Neuron (in vitro differentiated cells): ENCODE measurements around the gene ESAM.

Experiments used
- H2AFZ ChIP-seq: one replicate; pipeline ENCODE4 v1.6.1; 2013; ENCODE audit warnings: low read depth, mild to moderate bottlenecking, inconsistent platforms, low read length, moderate library complexity
- H3K27me3 ChIP-seq: one replicate; pipeline ENCODE4 v1.6.1; 2013; ENCODE audit warnings: low read length; ENCODE audit not compliant: insufficient read depth
- H3K36me3 ChIP-seq: one replicate; pipeline ENCODE4 v1.6.1; 2013; ENCODE audit warnings: low read length; ENCODE audit not compliant: insufficient read depth
- H3K4me1 ChIP-seq: one replicate; pipeline ENCODE4 v1.6.1; 2013; ENCODE audit warnings: low read length; ENCODE audit not compliant: insufficient read depth
- H3K4me3 ChIP-seq: 2 replicates; pipeline ENCODE4 v1.5.1; 2013; ENCODE audit warnings: mild to moderate bottlenecking, low read length, moderate library complexity
- H3K9me3 ChIP-seq: one replicate; pipeline ENCODE4 v1.6.1; 2013; ENCODE audit warnings: low read length

The ESAM gene

DNA sequence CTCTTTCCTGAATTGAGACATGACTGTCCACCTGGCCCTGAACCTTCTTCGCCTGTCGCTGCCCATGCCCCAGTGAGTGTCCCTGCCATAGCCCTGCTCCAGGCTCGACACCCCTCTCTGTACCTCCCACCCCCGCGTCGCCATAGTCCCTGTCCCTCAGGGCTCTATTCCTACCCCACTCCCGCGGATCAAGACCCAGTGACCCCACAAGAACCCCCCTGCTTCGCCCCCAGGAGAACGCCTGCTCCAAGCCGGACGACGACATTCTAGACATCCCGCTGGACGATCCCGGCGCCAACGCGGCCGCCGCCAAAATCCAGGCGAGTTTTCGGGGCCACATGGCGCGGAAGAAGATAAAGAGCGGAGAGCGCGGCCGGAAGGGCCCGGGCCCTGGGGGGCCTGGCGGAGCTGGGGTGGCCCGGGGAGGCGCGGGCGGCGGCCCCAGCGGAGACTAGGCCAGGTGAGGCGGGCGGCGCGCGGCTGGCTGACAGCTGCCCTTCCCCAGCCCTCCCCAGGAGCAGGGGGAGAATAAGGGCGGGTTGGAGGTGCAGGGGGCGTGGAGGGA is 16.7 kb downstream of the ESAM start:
- Histone ChIP-seq H2AFZ (no peak overlapping the region), H3K4me3 (no peak overlapping the region), H3K27me3 (no peaks in the 10 kb centered on the region), H3K9me3 (peaks cover 5% of the 10 kb centered on the region), H3K36me3 (no peaks in the 10 kb centered on the region), H3K4me1 (peaks cover 4% of the 10 kb centered on the region)

- H3K4me1 ChIP-seq, result peaks cover 19% of the 10 kb centered on the region
- H3K36me3 ChIP-seq, result no peaks in the 10 kb centered on the region
- no peak overlapping the region for H3K4me3 ChIP-seq
- H3K9me3 ChIP-seq, result peaks cover 5% of the 10 kb centered on the region
- no peaks in the 10 kb centered on the region for H3K27me3 ChIP-seq
- no peak overlapping the region for H2AFZ ChIP-seq
Measured at GRCh38 chr11:124743050-124743449, 19.0 kb downstream of the ESAM start.

DNA sequence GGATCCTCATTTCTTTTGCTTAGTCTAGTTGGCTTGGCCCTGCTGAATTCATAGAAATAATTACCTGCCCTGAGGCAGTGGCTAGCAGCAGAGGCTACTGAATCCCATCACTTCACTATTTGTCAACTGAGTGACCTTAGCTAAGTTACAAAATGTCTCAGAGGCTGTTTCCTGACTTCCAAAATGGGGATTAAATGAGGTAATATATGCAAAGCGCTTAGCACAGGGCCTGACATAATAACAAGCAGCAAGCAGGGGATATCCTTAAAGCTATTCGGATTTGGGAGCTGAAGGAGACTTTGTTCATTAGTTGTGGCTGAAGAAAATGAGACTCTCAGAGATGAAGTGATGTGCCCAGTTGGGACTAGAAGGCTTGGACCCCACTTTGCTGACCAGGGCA is 19.5 kb downstream of the ESAM start:
- peaks cover 5% of the 10 kb centered on the region for H3K9me3 ChIP-seq
- no peaks in the 10 kb centered on the region for H3K27me3 ChIP-seq

DNA sequence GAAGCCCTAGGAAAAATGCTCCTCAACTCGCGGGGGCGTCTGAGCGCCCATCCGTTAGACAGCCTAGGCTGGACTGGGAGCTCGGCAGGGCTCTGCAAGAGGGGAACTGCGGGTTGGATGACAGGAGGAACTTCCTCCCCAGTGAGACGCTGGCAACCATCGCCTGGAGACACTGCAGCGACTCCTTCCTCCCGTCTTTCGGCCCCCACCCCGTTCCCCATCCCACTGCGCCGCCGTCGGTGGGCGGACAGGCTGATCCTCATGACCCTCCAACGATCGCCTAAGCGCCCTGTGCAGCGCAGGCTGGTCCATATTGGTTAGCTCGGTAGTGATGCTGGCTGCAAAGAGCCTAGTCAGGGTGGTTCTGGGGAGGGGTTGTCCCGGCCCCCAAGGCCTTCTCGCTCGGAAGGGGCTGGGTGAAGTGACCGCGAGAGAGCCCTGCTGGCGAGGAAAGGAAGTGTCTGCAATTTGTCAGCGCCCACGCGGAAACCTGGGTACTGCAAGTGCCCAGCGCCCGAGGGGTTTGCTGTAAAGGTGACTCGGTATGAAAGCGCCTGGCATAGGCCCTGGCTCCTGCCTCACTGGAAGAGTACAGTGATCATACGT is 21.7 kb downstream of the ESAM start:
- Histone ChIP-seq H3K4me1 (peaks cover 26% of the 10 kb centered on the region), H3K27me3 (no peaks in the 10 kb centered on the region), H2AFZ (peak overlapping the region; percentile 77), H3K4me3 (peak overlapping the region; percentile 65), H3K9me3 (peaks cover 3% of the 10 kb centered on the region), H3K36me3 (no peaks in the 10 kb centered on the region)

More for the DNA sequence above, 19.5 kb downstream of the ESAM start:
- Histone ChIP-seq H3K4me1 (peaks cover 24% of the 10 kb centered on the region), H3K36me3 (no peaks in the 10 kb centered on the region), H3K4me3 (no peak overlapping the region), H2AFZ (no peak overlapping the region)

DNA sequence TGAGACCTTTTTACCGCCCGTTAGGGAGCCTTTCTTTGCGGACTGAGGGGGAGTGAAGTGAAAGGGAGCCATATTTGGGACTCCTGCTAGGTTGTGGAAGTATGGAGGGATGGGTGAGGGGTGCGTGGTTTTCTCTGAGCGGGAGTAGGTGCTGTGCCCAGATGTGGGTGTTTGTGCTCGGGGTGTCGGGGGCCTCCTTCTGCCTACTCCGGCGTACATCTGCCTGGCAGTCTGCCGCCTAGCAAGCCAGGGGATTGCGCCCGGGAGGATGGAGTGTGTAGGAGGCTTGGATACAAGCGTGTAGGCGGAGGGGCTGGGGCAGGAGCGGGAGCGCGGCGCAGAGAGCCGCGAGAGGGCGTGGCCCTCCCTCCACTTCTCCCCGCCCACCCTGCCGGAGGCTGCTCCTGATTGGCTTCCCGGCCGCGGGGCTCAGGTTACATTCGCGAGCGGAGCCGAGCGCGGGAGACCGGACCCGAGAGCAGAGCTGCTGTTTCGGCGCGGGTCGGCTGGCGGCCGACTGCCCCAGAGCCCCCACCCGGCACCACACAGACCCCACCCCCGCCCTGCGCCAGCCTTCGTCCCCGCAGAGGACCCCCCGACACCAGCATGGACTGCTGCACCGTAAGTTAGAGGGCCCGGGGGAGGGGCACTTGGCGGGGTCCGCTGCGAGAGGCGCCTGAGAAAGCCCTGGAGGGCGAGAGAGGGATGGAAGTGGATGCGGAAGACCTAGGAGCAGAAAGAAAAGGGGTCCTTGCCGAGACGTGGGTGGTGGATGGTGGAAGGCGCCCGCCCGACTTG is 22.4 kb downstream of the ESAM start, which contains the start of gene NRGN:
TSS of gene NRGN (plus strand) at position 464 of the 798 bp plus-strand sequence. CDS start at position 607, 143 bp downstream.
- no peaks in the 10 kb centered on the region for H3K9me3 ChIP-seq
- H2AFZ ChIP-seq, result peak within 1 kb of the TSS; percentile 77
- peak within 1 kb of the TSS; percentile 65 for H3K4me3 ChIP-seq
- H3K27me3 ChIP-seq, result peaks cover 5% of the 10 kb centered on the region
- peaks cover 26% of the 10 kb centered on the region for H3K4me1 ChIP-seq
- H3K36me3 ChIP-seq, result no peaks in the 10 kb centered on the region

DNA sequence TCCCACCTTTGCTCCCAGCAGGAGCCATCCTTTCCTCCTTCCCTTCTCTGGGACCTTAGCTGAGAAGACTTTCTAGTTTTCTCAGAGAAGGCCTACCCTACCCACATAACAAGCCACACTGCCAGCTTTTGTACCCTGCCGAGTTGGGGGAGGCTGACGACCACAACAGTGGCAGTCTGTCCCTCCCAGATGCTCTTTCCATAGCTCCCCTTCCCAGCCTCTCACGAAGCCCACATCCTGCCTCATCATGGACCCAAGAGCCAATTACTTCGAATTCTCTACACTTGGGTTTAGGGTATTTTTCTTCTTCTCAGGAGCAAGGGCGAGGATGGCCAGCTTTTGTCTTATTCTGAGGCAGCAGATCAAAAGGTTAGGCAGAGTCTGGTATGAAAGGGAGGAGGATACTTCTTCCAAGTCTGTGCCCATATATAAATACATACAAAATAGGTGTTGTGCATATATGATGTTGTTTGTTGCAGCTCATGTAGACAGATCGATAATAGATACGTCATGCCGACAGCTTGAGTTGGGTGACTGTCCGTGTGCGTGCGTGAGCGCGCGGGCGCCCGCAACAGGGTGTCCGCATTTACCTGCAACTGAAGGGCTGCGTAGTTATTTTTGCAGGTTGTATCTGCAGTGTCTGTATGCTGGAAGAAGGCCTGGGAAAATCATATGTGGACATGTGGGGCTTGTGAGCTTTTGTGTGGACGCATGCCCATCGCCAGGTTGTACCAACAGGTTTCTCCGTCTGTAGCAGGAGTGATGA is 23.2 kb downstream of the ESAM start:
- Histone ChIP-seq H3K9me3 (no peaks in the 10 kb centered on the region), H3K4me3 (peak overlapping the region; percentile 65), H3K4me1 (peaks cover 26% of the 10 kb centered on the region), H3K36me3 (no peaks in the 10 kb centered on the region), H2AFZ (peak overlapping the region; percentile 77), H3K27me3 (peaks cover 10% of the 10 kb centered on the region)

DNA sequence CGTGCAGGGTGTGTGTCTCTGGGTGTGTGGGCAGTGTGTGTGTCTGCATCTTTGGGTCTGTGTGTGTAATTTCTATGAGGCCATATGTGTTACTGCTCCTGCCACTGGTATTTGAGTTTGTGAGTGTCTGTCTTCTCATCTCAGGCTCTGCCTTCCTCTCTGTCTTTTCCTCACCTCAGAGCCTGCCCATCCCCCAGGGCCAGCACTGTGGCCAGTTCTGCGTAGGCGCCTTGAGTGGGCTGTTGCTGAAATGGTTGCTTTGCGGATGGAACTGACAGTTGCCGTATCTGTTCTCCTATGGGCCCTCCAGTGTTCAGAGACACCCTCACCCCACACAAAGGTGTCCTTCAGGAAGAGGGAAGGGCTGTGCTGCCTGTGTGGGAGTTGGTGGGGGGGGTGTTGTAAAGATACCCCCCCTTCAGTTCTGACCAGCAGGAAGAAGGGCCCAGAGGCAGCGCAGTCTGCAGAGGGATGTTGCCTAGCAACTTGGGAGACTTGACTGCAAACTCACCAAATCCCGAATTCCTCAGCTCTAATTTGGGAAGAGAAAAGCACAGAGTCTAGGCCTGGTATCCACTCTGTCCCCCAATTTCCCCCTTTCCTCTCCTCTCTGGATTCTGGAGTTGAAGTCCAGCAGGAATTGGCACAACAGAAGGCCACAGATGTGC is 24.3 kb downstream of the ESAM start:
- Histone ChIP-seq H2AFZ (peak overlapping the region; percentile 32), H3K4me3 (no peak overlapping the region), H3K36me3 (no peaks in the 10 kb centered on the region), H3K9me3 (no peaks in the 10 kb centered on the region), H3K4me1 (peaks cover 26% of the 10 kb centered on the region), H3K27me3 (peaks cover 12% of the 10 kb centered on the region)

GRCh38 chr11:124736736-124737135 is 25.4 kb downstream of the ESAM start:
- no peak overlapping the region for H3K4me3 ChIP-seq
- peaks cover 12% of the 10 kb centered on the region for H3K27me3 ChIP-seq
- H3K36me3 ChIP-seq, result no peaks in the 10 kb centered on the region
- no peaks in the 10 kb centered on the region for H3K9me3 ChIP-seq
- H3K4me1 ChIP-seq, result peaks cover 26% of the 10 kb centered on the region
- no peak overlapping the region for H2AFZ ChIP-seq

- no peak overlapping the region for H3K4me3 ChIP-seq
- H3K9me3 ChIP-seq, result no peaks in the 10 kb centered on the region
- H3K4me1 ChIP-seq, result peaks cover 8% of the 10 kb centered on the region
- no peaks in the 10 kb centered on the region for H3K36me3 ChIP-seq
- peaks cover 12% of the 10 kb centered on the region for H3K27me3 ChIP-seq
- no peak overlapping the region for H2AFZ ChIP-seq
Measured at GRCh38 chr11:124732230-124732629, 29.9 kb downstream of the ESAM start.

GRCh38 chr11:124729571-124729970 is 32.5 kb downstream of the ESAM start:
- Histone ChIP-seq H3K36me3 (no peaks in the 10 kb centered on the region), H3K4me3 (no peak overlapping the region), H3K9me3 (no peaks in the 10 kb centered on the region), H3K27me3 (peaks cover 6% of the 10 kb centered on the region), H2AFZ (no peak overlapping the region), H3K4me1 (peaks cover 24% of the 10 kb centered on the region)

DNA sequence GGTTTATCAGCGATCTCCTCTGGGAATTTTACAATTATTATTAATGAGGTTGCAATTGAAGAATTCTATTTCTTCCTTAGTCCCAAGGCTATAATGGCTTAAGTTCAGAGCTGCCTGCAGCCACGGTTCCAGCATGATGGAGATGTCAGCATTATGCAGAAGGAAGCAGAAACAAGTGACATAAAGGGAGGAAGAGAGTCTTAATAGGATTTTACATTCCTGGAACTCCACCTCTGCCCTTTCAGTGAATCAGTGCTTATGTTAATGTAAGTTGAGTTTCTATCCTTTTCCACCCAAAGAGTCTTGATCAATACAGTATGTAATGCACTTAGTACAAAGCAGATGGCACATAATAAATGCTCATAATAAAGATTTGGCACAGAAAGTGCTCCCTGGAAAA is 34.0 kb downstream of the ESAM start:
- no peaks in the 10 kb centered on the region for H3K36me3 ChIP-seq

DNA sequence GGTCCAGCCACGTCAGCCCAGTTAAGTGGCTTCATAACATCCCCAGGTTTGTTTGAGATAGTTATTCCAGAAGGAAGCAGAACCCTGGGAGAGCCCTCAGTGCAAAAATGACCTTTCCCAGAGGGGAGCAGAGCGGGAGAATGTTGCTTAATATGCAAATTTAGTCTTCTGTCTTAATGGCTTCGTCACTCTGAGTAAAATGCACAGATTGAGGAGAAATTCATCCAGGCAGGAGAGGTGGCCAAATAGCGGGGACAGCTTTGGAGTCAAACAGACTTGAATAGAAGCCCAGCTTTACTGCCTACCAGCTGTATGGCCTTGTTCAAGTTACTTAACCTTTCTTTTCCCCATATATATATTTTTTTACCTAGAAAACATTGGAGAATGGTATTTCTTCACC is 34.6 kb downstream of the ESAM start:
- Histone ChIP-seq H3K36me3 (no peaks in the 10 kb centered on the region), H3K9me3 (no peaks in the 10 kb centered on the region), H2AFZ (no peak overlapping the region), H3K4me1 (peaks cover 26% of the 10 kb centered on the region), H3K4me3 (no peak overlapping the region), H3K27me3 (no peaks in the 10 kb centered on the region)

More for the DNA sequence above, 34.0 kb downstream of the ESAM start:
- Histone ChIP-seq H3K9me3 (no peaks in the 10 kb centered on the region), H3K4me3 (no peak overlapping the region), H3K4me1 (peaks cover 26% of the 10 kb centered on the region), H3K27me3 (no peaks in the 10 kb centered on the region), H2AFZ (no peak overlapping the region)
